ENCODE data around the gene DLX1. TPM values are rescaled to one million over a fixed set of nuclear protein-coding genes. Genes with fewer than 3 reads are reported as not detected.

The DLX1 gene
- total RNA-seq, 4 donors from 2014 or later, result 0.23 to 1.4 (median 0.79) TPM

GRCh38 chr2:172046080-172046678, 39.1 kb upstream of the DLX1 start:
- no peak overlapping the region for H3K4me3 ChIP-seq (ENCODE audit: low read depth, poor library complexity, severe bottlenecking)
- no peak for DNase-seq (ENCODE audit: low spot score in 2 of 2)
- intact Hi-C loops (cut with DNase I; ENCODE audit: low total_unique reads), result no loop called here
- TF ChIP-seq, protein P1, sequence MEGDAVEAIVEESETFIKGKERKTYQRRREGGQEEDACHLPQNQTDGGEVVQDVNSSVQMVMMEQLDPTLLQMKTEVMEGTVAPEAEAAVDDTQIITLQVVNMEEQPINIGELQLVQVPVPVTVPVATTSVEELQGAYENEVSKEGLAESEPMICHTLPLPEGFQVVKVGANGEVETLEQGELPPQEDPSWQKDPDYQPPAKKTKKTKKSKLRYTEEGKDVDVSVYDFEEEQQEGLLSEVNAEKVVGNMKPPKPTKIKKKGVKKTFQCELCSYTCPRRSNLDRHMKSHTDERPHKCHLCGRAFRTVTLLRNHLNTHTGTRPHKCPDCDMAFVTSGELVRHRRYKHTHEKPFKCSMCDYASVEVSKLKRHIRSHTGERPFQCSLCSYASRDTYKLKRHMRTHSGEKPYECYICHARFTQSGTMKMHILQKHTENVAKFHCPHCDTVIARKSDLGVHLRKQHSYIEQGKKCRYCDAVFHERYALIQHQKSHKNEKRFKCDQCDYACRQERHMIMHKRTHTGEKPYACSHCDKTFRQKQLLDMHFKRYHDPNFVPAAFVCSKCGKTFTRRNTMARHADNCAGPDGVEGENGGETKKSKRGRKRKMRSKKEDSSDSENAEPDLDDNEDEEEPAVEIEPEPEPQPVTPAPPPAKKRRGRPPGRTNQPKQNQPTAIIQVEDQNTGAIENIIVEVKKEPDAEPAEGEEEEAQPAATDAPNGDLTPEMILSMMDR (IDR thresholded peaks at IDR 0.05), result no peak
- no peak for TF ChIP-seq POLR2A (IDR thresholded peaks at IDR 0.05)
- WGBS, 2 donors, result 57 to 58% methylated on average over 1 of the region's 1 CpG

GRCh38 chr2:172046866-172047565, 38.3 kb upstream of the DLX1 start:
- DNase-seq (ENCODE audit: low spot score in 2 of 2), result no peak
- no peak overlapping the region for H3K4me3 ChIP-seq (ENCODE audit: low read depth, poor library complexity, severe bottlenecking)
- WGBS, 2 donors, result 71 to 88% methylated on average over 3 of the region's 3 CpGs
- TF ChIP-seq, protein P1 (IDR thresholded peaks at IDR 0.05), result no peak
- no peak for TF ChIP-seq POLR2A (IDR thresholded peaks at IDR 0.05)
- intact Hi-C loops (cut with DNase I; ENCODE audit: low total_unique reads), result no loop called here

GRCh38 chr2:172047566-172048507, 37.5 kb upstream of the DLX1 start:
- no peak overlapping the region for H3K4me3 ChIP-seq (ENCODE audit: low read depth, poor library complexity, severe bottlenecking)
- TF ChIP-seq, protein P1 (IDR thresholded peaks at IDR 0.05), result no peak
- no peak for TF ChIP-seq POLR2A (IDR thresholded peaks at IDR 0.05)
- WGBS, 2 donors, result 96 to 98% methylated on average over 8 of the region's 8 CpGs
- no peak for DNase-seq (ENCODE audit: low spot score in 2 of 2)
- intact Hi-C loops (cut with DNase I; ENCODE audit: low total_unique reads), result no loop called here

DNA sequence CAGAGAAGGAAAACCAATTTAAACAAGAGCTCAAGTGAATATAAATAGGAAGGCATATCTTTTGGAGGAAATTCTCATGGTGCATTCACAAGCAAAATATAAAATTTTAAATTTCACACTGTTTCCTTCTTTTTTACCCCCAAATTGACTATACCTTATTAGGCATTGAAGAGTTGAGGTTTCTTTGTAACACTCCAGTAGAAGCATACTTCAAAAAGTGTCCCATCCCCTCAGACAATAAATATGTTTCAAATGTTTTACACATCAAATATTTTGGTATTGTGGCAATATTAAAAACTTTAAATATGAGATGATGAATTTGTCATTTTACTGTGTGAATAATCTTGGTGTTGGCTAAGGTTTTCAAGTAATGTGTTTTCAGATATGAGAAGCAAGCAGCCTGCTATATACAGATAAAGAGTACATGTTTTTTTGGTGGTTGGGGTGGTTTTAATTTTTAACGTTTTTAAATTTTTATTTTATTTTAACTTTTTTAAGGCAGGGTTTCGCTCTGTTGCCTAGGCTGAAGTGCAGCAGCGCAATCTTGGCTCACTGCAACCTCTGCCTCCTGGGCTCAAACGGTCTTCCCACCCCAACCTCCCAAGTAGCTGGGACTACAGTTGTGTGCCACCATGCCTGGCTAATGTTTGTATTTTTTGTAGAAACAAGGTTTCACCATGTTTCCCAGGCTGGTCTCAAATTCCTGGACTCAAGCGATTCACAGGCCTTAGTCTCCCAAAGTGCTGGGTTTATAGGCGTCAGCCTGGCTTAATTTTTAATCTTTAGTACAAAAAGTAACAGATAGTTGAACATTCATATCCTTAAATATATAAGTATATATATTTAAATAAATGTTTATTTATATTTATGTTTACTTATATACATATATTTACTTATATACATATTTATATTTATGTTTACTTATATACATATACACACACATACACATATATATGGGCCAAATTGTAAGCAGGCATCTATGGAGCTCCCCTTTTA, 36.5 kb upstream of the DLX1 start:
- no peak for DNase-seq (ENCODE audit: low spot score in 2 of 2)
- no peak for TF ChIP-seq POLR2A (IDR thresholded peaks at IDR 0.05)
- TF ChIP-seq, protein P1 (IDR thresholded peaks at IDR 0.05), result no peak
- no peak overlapping the region for H3K4me3 ChIP-seq (ENCODE audit: low read depth, poor library complexity, severe bottlenecking)
- intact Hi-C loops (cut with DNase I; ENCODE audit: low total_unique reads), result no loop called here
- 91 to 93% methylated on average over 6 of the region's 6 CpGs for WGBS, 2 donors

DNA sequence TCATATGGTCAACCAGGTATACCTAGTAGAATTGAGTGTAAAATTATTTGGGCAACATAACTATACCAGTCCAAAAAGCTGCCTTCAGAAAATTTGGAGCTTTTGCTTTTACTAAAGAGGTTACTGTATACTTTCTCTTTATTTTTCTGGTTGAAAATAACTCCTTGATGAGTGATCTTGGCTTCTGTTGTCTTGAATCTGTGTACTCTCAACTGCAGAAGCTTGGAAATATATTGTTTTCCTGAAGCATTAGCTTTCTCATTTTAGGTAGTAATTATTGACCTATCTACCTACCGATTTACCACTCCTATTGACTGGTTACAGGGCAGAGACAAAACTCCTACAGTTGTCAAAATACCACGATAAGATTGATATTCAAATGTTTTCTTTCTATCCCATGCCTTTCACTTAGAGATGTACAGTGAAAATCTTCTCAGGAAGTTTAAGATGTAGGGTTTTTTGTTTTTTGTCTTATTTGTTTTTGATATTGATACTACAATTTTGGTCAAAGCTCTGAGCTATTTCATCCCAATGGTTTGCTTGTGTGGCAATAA, 35.7 kb upstream of the DLX1 start:
- DNase-seq (ENCODE audit: low spot score in 2 of 2), result no peak
- TF ChIP-seq, protein P1 (IDR thresholded peaks at IDR 0.05), result no peak
- TF ChIP-seq POLR2A (IDR thresholded peaks at IDR 0.05), result no peak
- 96 to 97% methylated on average over 2 of the region's 2 CpGs for WGBS, 2 donors

More for the DNA sequence above, 35.7 kb upstream of the DLX1 start:
- intact Hi-C loops (cut with DNase I; ENCODE audit: low total_unique reads), result no loop called here
- H3K4me3 ChIP-seq (ENCODE audit: low read depth, poor library complexity, severe bottlenecking), result no peak overlapping the region

Measured in lower leg skin (tissue), 4 donors.